Measurements from ENCODE around the gene IQCF5.
"Not testable (repeated sequence)": the region's sequence is repeated elsewhere in the genome, so short reads cannot be mapped to it uniquely, and the experiment has no call there.

Gene IQCF5

GRCh38 chr3:51869304-51869703 lies 6.1 kb downstream of the IQCF5 start:
- Histone ChIP-seq H3K4me3 (replicated peaks; ENCODE audit: insufficient read depth, low read length) (no peak overlapping the region), H3K27me3 (ENCODE audit: insufficient read depth, poor library complexity, severe bottlenecking) (no peaks in the 10 kb centered on the region), H3K27ac (replicated peaks) (no peak overlapping the region)
- TF ChIP-seq, protein P1, sequence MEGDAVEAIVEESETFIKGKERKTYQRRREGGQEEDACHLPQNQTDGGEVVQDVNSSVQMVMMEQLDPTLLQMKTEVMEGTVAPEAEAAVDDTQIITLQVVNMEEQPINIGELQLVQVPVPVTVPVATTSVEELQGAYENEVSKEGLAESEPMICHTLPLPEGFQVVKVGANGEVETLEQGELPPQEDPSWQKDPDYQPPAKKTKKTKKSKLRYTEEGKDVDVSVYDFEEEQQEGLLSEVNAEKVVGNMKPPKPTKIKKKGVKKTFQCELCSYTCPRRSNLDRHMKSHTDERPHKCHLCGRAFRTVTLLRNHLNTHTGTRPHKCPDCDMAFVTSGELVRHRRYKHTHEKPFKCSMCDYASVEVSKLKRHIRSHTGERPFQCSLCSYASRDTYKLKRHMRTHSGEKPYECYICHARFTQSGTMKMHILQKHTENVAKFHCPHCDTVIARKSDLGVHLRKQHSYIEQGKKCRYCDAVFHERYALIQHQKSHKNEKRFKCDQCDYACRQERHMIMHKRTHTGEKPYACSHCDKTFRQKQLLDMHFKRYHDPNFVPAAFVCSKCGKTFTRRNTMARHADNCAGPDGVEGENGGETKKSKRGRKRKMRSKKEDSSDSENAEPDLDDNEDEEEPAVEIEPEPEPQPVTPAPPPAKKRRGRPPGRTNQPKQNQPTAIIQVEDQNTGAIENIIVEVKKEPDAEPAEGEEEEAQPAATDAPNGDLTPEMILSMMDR (IDR thresholded peaks at IDR 0.05; ENCODE audit: insufficient read depth, low read length), result no peak
- TF ChIP-seq POLR2AphosphoS5 (IDR thresholded peaks at IDR 0.05; ENCODE audit: low read depth), result no peak
- TF ChIP-seq REST (IDR thresholded peaks at IDR 0.05; ENCODE audit: insufficient replicate concordance, low read depth), result no peak
- TF ChIP-seq GABPA (IDR thresholded peaks at IDR 0.05; ENCODE audit: low read depth), result no peak
- no peak for TF ChIP-seq SPI1 (IDR thresholded peaks at IDR 0.05; ENCODE audit: borderline replicate concordance, low read depth)
- no peak for DNase-seq (ENCODE audit: low read depth in 1 of 2, low spot score in 1 of 2)

DNA sequence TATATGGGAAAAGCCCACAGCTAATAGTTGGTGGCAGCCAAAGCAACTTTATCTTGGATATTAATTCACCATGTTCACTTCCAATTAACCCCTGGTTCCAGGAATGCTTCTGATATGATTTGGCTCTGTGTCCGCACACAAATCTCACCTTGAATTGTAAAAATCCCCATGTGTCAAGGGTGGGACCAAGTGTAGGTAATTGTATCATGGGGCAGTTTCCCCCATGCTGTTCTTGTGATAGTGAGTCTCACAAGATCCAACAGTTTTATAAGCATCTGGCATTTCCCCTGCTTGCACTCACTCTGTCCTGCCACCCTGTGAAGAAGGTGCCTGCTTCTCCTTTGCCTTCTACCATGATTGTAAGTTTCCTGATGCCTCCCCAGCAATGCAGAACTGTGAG lies 6.5 kb downstream of the IQCF5 start:
- not testable (repeated sequence) for H3K4me3 ChIP-seq (replicated peaks; ENCODE audit: insufficient read depth, low read length); H3K27ac ChIP-seq (replicated peaks)

GRCh38 chr3:51862886-51863285 lies 12.5 kb downstream of the IQCF5 start:
- no peak for DNase-seq (ENCODE audit: low read depth in 1 of 2, low spot score in 1 of 2)
- H3K27ac ChIP-seq (replicated peaks), result no peak overlapping the region
- TF ChIP-seq POLR2AphosphoS5 (IDR thresholded peaks at IDR 0.05; ENCODE audit: low read depth), result no peak
- TF ChIP-seq, protein P1 (IDR thresholded peaks at IDR 0.05; ENCODE audit: insufficient read depth, low read length), result no peak
- TF ChIP-seq SPI1 (IDR thresholded peaks at IDR 0.05; ENCODE audit: borderline replicate concordance, low read depth), result no peak
- TF ChIP-seq REST (IDR thresholded peaks at IDR 0.05; ENCODE audit: insufficient replicate concordance, low read depth), result no peak
- no peak for TF ChIP-seq GABPA (IDR thresholded peaks at IDR 0.05; ENCODE audit: low read depth)
- no peak overlapping the region for H3K4me3 ChIP-seq (replicated peaks; ENCODE audit: insufficient read depth, low read length)
- H3K27me3 ChIP-seq (ENCODE audit: insufficient read depth, poor library complexity, severe bottlenecking), result no peaks in the 10 kb centered on the region

More for the DNA sequence above, 6.5 kb downstream of the IQCF5 start:
- DNase-seq (ENCODE audit: low read depth in 1 of 2, low spot score in 1 of 2); H3K27me3 ChIP-seq (ENCODE audit: insufficient read depth, poor library complexity, severe bottlenecking): not testable (repeated sequence)

GRCh38 chr3:51860703-51861665 lies 14.4 kb downstream of the IQCF5 start, which contains the start of gene IQCF2:
Gene IQCF2, plus strand, starts transcription at chr3:51861615. Its CDS starts 52 bp downstream, at chr3:51861667.
- Histone ChIP-seq H3K4me3 (replicated peaks; ENCODE audit: insufficient read depth, low read length) (no peak within 1 kb of the TSS), H3K27ac (replicated peaks) (no peak within 1 kb of the TSS), H3K27me3 (ENCODE audit: insufficient read depth, poor library complexity, severe bottlenecking) (no peaks in the 10 kb centered on the region)
- TF ChIP-seq SPI1 (IDR thresholded peaks at IDR 0.05; ENCODE audit: borderline replicate concordance, low read depth), result 0 out of 2 replicates have a peak, but pooled peaks have one; percentile 48
- TF ChIP-seq, protein P1 (IDR thresholded peaks at IDR 0.05; ENCODE audit: insufficient read depth, low read length), result no peak
- no peak for DNase-seq (ENCODE audit: low read depth in 1 of 2, low spot score in 1 of 2)

DNA sequence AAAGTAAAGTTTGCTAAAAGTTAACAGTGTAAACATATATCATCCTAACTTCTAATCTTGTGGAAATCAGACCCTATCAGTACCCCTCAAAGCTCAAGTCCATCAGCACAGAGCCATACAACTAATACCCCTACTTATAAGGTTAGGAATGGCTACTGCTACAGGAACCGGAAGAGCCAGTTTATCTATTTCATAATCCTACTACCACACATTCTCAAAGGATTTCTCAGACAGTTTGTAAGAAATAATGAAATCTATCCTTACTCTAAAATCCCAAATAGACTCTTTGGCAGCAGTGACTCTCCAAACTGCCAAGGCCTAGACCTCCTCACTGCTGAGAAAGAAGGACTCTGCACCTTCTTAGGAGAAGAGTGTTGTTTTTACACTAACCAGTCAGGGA lies 20.0 kb downstream of the IQCF5 start:
- DNase-seq (ENCODE audit: low read depth in 1 of 2, low spot score in 1 of 2); H3K27ac ChIP-seq (replicated peaks); H3K4me3 ChIP-seq (replicated peaks; ENCODE audit: insufficient read depth, low read length); H3K27me3 ChIP-seq (ENCODE audit: insufficient read depth, poor library complexity, severe bottlenecking): not testable (repeated sequence)

All from HL-60 (cell line).